Prostate gland (tissue), 2 donors: Measurements from ENCODE around the gene IFI30. TPM values are rescaled to one million over a fixed set of nuclear protein-coding genes. Genes with fewer than 3 reads are reported as not detected.
A peak's percentile ranks its signal among the peaks of the same experiment; 100 is the strongest.

Experiments
- DNase-seq: peaks from one replicate; pipeline ENCODE4 v3.0.0-alpha.2; 2019; ENCODE audit warnings: low spot score
- H3K27ac ChIP-seq, 2 donors: fragments of 200-600 bp; sonication (generic); 2 replicates each; pipeline ENCODE4 v1.5.1; 2017 to 2019
- H3K27me3 ChIP-seq: fragments of 200-600 bp; sonication (generic); replicated peaks from 2 replicates; pipeline ENCODE4 v1.5.1; 2019; ENCODE audit not compliant: insufficient read depth
- H3K36me3 ChIP-seq, 2 donors: fragments of 200-600 bp; sonication (generic); 1 replicate in 1 of 2; 2 replicates in 1 of 2; pipeline versions ENCODE4 v1.5.1 to v1.8.1; 2017 to 2019
- H3K4me1 ChIP-seq: fragments of 200-600 bp; sonication (generic); replicated peaks from 2 replicates; pipeline ENCODE4 v1.5.1; 2019
- H3K4me3 ChIP-seq, 2 donors: fragments of 200-600 bp; sonication (generic); 2 replicates each; pipeline ENCODE4 v1.5.1; 2017 to 2019
- H3K9me3 ChIP-seq: fragments of 200-600 bp; sonication (generic); 2 replicates; pipeline ENCODE4 v1.5.1; 2017
- CTCF ChIP-seq, 4 experiments: fragments of 200-600 bp in 2 of 4; fragments of 450-650 bp in 2 of 4; sonication (generic) in 2 of 4; IDR thresholded peaks; 1 replicate in 3 of 4; 2 replicates in 1 of 4; pipeline ENCODE4 v1.5.1; 2016 to 2019; ENCODE audit warnings: antibody characterized with exemption in 4 of 4, mild to moderate bottlenecking in 2 of 4, moderate library complexity in 2 of 4
- POLR2A ChIP-seq: fragments of 450-650 bp; IDR thresholded peaks from one replicate; pipeline ENCODE4 v1.6.1; 2016; ENCODE audit warnings: antibody characterized with exemption, mild to moderate bottlenecking
- POLR2AphosphoS5 ChIP-seq: sonication (generic); formaldehyde crosslinking; IDR thresholded peaks from one replicate; pipeline ENCODE4 v1.6.1; 2017; ENCODE audit warnings: antibody characterized with exemption
- WGBS: methylation state at CpG from one replicate; pipeline ENCODE4 v1.1.5; 2018; 5-methylcytosine and 5-hydroxymethylcytosine counted together
- intact Hi-C: fragments of 100-400 bp; cut with DNase I; formaldehyde crosslinking; loops from one replicate; pipeline ENCODE4 v1.14.2; 2022
- total RNA-seq, 2 donors: library from RNA; depleted of rRNA; stranded (reverse); fragments of >200 nt; gene quantifications; one replicate each; pipeline ENCODE4 v1.1.0, GENCODE V29; 2016

The IFI30 gene
- total RNA-seq, 2 donors from 2014 or later, result 20.9 to 22.5 TPM

GRCh38 chr19:18165794-18166544, 7.6 kb upstream of the IFI30 start:
- no peak for DNase-seq
- Histone ChIP-seq H3K27me3 (no peaks in the 10 kb centered on the region), H3K4me3 (no peak overlapping the region), H3K36me3 (peaks cover 0 to 17% of the 10 kb centered on the region in 2 donors), H3K9me3 (no peaks in the 10 kb centered on the region), H3K27ac (no peak overlapping the region), H3K4me1 (no peaks in the 10 kb centered on the region)
- intact Hi-C loops, result no loop called here
- 97% methylated on average over 15 of the region's 15 CpGs for WGBS
- TF ChIP-seq POLR2A, result no peak
- TF ChIP-seq CTCF (IDR thresholded peaks at IDR 0.05), result no peak
- no peak for TF ChIP-seq POLR2AphosphoS5

DNA sequence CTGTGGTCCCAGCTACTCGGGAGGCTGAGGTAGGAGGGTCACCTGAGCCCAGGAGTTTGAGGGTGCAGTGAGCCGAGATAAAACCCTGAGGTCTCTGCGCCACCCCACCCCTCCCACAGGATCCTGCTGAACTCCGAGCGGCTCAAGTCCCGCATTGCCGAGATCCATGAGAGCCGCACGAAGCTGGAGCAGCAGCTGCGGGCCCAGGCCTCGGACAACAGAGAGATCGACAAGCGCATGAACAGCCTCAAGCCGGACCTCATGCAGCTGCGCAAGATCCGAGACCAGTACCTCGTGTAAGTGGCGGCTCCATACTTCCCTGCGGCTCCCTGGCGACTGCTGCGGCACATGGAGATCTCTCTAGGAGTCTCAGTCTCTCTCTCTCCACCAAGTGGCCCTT, 6.6 kb upstream of the IFI30 start:
- 94% methylated on average over 21 of the region's 21 CpGs for WGBS
- H3K27ac ChIP-seq, result no peak overlapping the region
- intact Hi-C loops, result no loop called here
- H3K4me3 ChIP-seq, result no peak overlapping the region
- TF ChIP-seq POLR2AphosphoS5, result no peak
- TF ChIP-seq CTCF (IDR thresholded peaks at IDR 0.05), result no peak
- H3K4me1 ChIP-seq, result no peaks in the 10 kb centered on the region
- H3K27me3 ChIP-seq, result no peaks in the 10 kb centered on the region
- no peak for DNase-seq
- H3K9me3 ChIP-seq, result no peaks in the 10 kb centered on the region
- H3K36me3 ChIP-seq, result peaks cover 0 to 17% of the 10 kb centered on the region in 2 donors

GRCh38 chr19:18167975-18168645, 5.5 kb upstream of the IFI30 start:
- peaks cover 0 to 14% of the 10 kb centered on the region in 2 donors for H3K36me3 ChIP-seq

DNA sequence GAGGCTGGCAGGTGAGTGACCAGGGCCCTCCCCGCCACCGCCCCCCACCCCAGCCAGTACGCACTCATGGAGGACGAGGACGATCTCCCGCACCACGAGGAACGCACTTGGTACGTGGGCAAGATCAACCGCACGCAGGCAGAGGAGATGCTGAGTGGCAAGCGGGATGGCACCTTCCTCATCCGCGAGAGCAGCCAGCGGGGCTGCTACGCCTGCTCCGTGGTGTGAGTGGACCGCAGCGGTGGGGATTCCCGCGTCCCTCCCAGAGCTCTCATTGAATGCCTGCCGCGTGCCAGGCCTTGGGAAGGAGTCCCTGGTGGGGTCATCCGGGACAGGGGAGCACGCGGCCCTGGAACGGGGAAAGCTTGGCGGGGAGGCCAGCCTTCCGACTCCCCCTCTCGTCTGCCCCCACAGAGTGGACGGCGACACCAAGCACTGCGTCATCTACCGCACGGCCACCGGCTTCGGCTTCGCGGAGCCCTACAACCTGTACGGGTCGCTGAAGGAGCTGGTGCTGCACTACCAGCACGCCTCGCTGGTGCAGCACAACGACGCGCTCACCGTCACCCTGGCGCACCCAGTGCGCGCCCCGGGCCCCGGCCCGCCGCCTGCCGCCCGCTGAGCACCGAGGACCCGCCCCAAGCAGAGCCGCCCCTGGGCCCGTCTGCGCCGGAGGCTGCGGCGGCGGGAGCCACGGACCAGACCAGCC, 4.8 kb upstream of the IFI30 start:
- Histone ChIP-seq H3K4me1 (no peaks in the 10 kb centered on the region), H3K27me3 (no peaks in the 10 kb centered on the region), H3K27ac (no peak overlapping the region), H3K9me3 (no peaks in the 10 kb centered on the region), H3K4me3 (no peak overlapping the region), H3K36me3 (peaks cover 0 to 7% of the 10 kb centered on the region in 2 donors)
- WGBS, result 95% methylated on average over 66 of the region's 66 CpGs
- TF ChIP-seq POLR2A, result no peak
- no peak for TF ChIP-seq POLR2AphosphoS5
- TF ChIP-seq CTCF (IDR thresholded peaks at IDR 0.05), result no peak
- DNase-seq, result no peak
- intact Hi-C loops, result no loop called here

More at GRCh38 chr19:18167975-18168645, 5.5 kb upstream of the IFI30 start:
- WGBS, result 67% methylated on average over 14 of the region's 14 CpGs
- intact Hi-C loops, result no loop called here
- Histone ChIP-seq H3K4me3 (no peak overlapping the region), H3K4me1 (no peaks in the 10 kb centered on the region), H3K27me3 (no peaks in the 10 kb centered on the region), H3K9me3 (no peaks in the 10 kb centered on the region), H3K27ac (no peak overlapping the region)
- TF ChIP-seq CTCF (IDR thresholded peaks at IDR 0.05) (peak in 3 of 4 experiments; percentile 50 to 73 (median 61)), POLR2A (no peak)
- DNase-seq, result no peak
